HepG2 (cell line): ENCODE measurements around the gene SFPQ. TPM values are rescaled to one million over a fixed set of nuclear protein-coding genes. Genes with fewer than 3 reads are reported as not detected.
A peak's percentile ranks its signal among the peaks of the same experiment; 100 is the strongest.

Experiments
- EHMT2 ChIP-seq: fragments of 200-600 bp; sonication (generic); IDR thresholded peaks from 2 replicates; pipeline ENCODE4 v1.7.0; 2017; ENCODE audit warnings: antibody characterized with exemption, low read depth, low read length, borderline replicate concordance
- MED1 ChIP-seq: sonication (generic); formaldehyde crosslinking; IDR thresholded peaks from 2 replicates; pipeline ENCODE4 v1.4.0; 2020; ENCODE audit warnings: missing genetic modification reagents
- MIER3 ChIP-seq: IDR thresholded peaks from 2 replicates; pipeline ENCODE4 v1.6.1; 2016; ENCODE audit warnings: missing compliant biosample characterization, borderline replicate concordance
- NCOA2 ChIP-seq: sonication (generic); formaldehyde crosslinking; IDR thresholded peaks from 2 replicates; pipeline ENCODE4 v1.8.0; 2022; ENCODE audit warnings: inconsistent platforms
- NFYC ChIP-seq: IDR thresholded peaks from 2 replicates; pipeline ENCODE4 v1.6.1; 2016; ENCODE audit warnings: missing genetic modification reagents, missing compliant biosample characterization
- NR2F1 ChIP-seq, 2 experiments: fragments of 450-650 bp in 1 of 2; formaldehyde crosslinking in 1 of 2; IDR thresholded peaks; 2 replicates each; pipeline versions ENCODE4 v1.5.0 to v1.6.1; 2016 to 2020; ENCODE audit warnings: mild to moderate bottlenecking in 1 of 2, missing compliant biosample characterization in 1 of 2, missing genetic modification reagents in 1 of 2, moderate library complexity in 1 of 2
- SIX4 ChIP-seq: sonication (generic); formaldehyde crosslinking; IDR thresholded peaks from 2 replicates; pipeline ENCODE4 v1.4.0; 2020; ENCODE audit warnings: missing genetic modification reagents
- TOE1 ChIP-seq: sonication (generic); formaldehyde crosslinking; IDR thresholded peaks from 2 replicates; pipeline ENCODE4 v1.4.0; 2020; ENCODE audit warnings: mild to moderate bottlenecking, missing genetic modification reagents
- ZFP36L2 ChIP-seq: sonication (generic); formaldehyde crosslinking; IDR thresholded peaks from 2 replicates; pipeline ENCODE4 v1.4.0; 2020; ENCODE audit warnings: missing genetic modification reagents
- ZMYM4 ChIP-seq: sonication (generic); formaldehyde crosslinking; IDR thresholded peaks from 2 replicates; pipeline ENCODE4 v1.8.1; 2023; ENCODE audit warnings: mild to moderate bottlenecking, missing genetic modification reagents
- ZNF431 ChIP-seq: sonication (generic); formaldehyde crosslinking; IDR thresholded peaks from 2 replicates; pipeline ENCODE4 v1.9.0; 2022; ENCODE audit warnings: missing genetic modification reagents, low read depth, mild to moderate bottlenecking, borderline replicate concordance
- ZNF44 ChIP-seq: sonication (generic); formaldehyde crosslinking; IDR thresholded peaks from 2 replicates; pipeline ENCODE4 v1.5.1; 2020; ENCODE audit warnings: mild to moderate bottlenecking, missing genetic modification reagents
- ZNF564 ChIP-seq: sonication (generic); formaldehyde crosslinking; IDR thresholded peaks from 2 replicates; pipeline ENCODE4 v1.8.1; 2023; ENCODE audit warnings: mild to moderate bottlenecking, missing genetic modification reagents
- ZNF572 ChIP-seq: sonication (generic); formaldehyde crosslinking; IDR thresholded peaks from 2 replicates; pipeline ENCODE4 v1.5.1; 2020; ENCODE audit warnings: mild to moderate bottlenecking, missing genetic modification reagents
- ZNF670 ChIP-seq: sonication (generic); formaldehyde crosslinking; IDR thresholded peaks from 2 replicates; pipeline ENCODE4 v1.8.0; 2022; ENCODE audit warnings: mild to moderate bottlenecking, missing genetic modification reagents, borderline replicate concordance
- ZSCAN22 ChIP-seq: sonication (generic); formaldehyde crosslinking; IDR thresholded peaks from 2 replicates; pipeline ENCODE4 v1.4.0; 2020; ENCODE audit warnings: mild to moderate bottlenecking, missing genetic modification reagents
- ZSCAN31 ChIP-seq: sonication (generic); formaldehyde crosslinking; IDR thresholded peaks from 2 replicates; pipeline ENCODE4 v1.5.0; 2020; ENCODE audit warnings: low read depth, mild to moderate bottlenecking, missing genetic modification reagents
- polyA plus RNA-seq, 8 experiments: library from polyadenylated mRNA; depleted of rRNA in 3 of 8; stranded (reverse) in 7 of 8; unstranded in 1 of 8; fragments of >200 nt; fragmentation: Illumina TruSeq in 4 of 8; extraction: Trizol in 4 of 8; gene quantifications; 2 replicates each; pipeline versions ENCODE4 v1.2.1 to v1.2.3, GENCODE V29; 2011 to 2016; ENCODE audit warnings: low read depth in 4 of 8, missing spikeins in 1 of 8, mixed read lengths in 1 of 8; ENCODE audit not compliant: insufficient read depth in 1 of 8
- total RNA-seq, 5 experiments: library from RNA; depleted of rRNA; stranded (reverse); fragments of >200 nt; fragmentation: Illumina TruSeq; extraction: Trizol; gene quantifications; 2 replicates each; pipeline ENCODE4 v1.2.3, GENCODE V29; 2016; ENCODE audit warnings: low read depth in 1 of 5
- TF ChIP-seq, protein P1 (sequence below): sonication (generic); formaldehyde crosslinking; IDR thresholded peaks from 2 replicates; pipeline ENCODE4 v1.5.0; 2020; ENCODE audit warnings: mild to moderate bottlenecking, missing genetic modification reagents, moderate library complexity
- TF ChIP-seq, protein P2 (sequence below): sonication (generic); formaldehyde crosslinking; IDR thresholded peaks from 2 replicates; pipeline ENCODE4 v1.5.0; 2020; ENCODE audit warnings: mild to moderate bottlenecking, missing genetic modification reagents
- TF ChIP-seq, protein P3 (sequence below): sonication (generic); formaldehyde crosslinking; IDR thresholded peaks from 2 replicates; pipeline ENCODE4 v1.4.0; 2020; ENCODE audit warnings: missing genetic modification reagents

SFPQ gene
- total and polyA plus RNA-seq, 2 of the 13 experiments (the other 11 are each of a cell fraction or from before 2014, with no cell fraction given): 101 to 292 TPM

DNA sequence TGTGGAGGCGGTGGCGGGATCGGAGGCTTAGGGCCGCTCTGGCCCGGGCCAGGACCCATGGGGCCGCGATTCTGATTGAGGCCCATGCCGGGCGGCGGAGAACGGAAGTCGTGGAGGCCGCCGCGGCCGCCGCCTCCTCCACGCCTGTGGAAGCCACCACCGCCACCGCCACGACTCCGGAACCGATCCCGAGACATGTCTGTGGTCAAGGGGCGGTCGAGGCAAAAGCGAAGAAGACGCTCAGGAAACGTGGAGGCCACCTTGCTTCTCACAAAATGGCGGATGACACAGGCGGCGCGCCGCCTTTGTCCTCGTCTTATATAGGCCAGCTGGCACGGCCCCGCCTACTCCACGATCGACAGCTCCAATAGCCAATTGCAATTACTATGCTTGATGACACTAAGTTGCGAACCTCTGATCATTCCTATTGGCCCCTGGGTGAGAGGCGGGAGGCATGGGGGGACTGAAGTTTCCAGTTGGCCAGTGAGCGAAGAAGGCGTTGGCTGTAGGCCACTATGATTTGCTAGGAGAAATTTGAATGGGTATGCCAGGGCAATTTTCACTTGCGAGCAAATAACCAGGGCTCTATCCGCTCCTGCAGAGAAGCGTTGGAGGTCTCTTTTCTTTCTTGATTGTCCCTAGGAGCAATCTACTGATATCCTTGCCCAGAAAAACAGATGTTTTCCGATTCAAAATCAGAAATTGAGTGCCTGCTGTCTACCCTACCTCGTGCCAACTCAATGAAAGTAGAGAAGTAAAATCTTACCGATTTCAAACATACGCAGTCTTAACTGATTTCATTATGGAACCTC lies at the start of gene SFPQ (continued):
- TF ChIP-seq ZNF572 (no peak), TOE1 (CRISPR knock-in tag) (no peak), EHMT2 (no peak; the same call in 1 of the 2 replicates), ZNF564 (CRISPR knock-in tag) (peak; percentile 80; the same call in 1 of the 2 replicates), MIER3 (CRISPR knock-in tag) (peak; percentile 77; the same call in 1 of the 2 replicates), NCOA2 (CRISPR knock-in tag) (peak; percentile 55), ZSCAN22 (CRISPR knock-in tag) (no peak), ZNF431 (CRISPR knock-in tag) (no peak), SIX4 (CRISPR knock-in tag) (no peak), ZNF670 (CRISPR knock-in tag) (no peak; the same call in 1 of the 2 replicates), NR2F1 (CRISPR knock-in tag; IDR thresholded peaks at IDR 0.05) (no peak), ZSCAN31 (peak; percentile 87; the same call in 1 of the 2 replicates), ZNF44 (CRISPR knock-in tag) (no peak), NFYC (peak; percentile 98), ZFP36L2 (CRISPR knock-in tag) (no peak; the same call in 1 of the 2 replicates), MED1 (peak; percentile 68), ZMYM4 (CRISPR knock-in tag) (peak; percentile 98)
- TF ChIP-seq, protein P1, sequence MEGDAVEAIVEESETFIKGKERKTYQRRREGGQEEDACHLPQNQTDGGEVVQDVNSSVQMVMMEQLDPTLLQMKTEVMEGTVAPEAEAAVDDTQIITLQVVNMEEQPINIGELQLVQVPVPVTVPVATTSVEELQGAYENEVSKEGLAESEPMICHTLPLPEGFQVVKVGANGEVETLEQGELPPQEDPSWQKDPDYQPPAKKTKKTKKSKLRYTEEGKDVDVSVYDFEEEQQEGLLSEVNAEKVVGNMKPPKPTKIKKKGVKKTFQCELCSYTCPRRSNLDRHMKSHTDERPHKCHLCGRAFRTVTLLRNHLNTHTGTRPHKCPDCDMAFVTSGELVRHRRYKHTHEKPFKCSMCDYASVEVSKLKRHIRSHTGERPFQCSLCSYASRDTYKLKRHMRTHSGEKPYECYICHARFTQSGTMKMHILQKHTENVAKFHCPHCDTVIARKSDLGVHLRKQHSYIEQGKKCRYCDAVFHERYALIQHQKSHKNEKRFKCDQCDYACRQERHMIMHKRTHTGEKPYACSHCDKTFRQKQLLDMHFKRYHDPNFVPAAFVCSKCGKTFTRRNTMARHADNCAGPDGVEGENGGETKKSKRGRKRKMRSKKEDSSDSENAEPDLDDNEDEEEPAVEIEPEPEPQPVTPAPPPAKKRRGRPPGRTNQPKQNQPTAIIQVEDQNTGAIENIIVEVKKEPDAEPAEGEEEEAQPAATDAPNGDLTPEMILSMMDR (CRISPR knock-in tag): peak; percentile 19; the same call in 1 of the 2 replicates
- TF ChIP-seq, protein P2, sequence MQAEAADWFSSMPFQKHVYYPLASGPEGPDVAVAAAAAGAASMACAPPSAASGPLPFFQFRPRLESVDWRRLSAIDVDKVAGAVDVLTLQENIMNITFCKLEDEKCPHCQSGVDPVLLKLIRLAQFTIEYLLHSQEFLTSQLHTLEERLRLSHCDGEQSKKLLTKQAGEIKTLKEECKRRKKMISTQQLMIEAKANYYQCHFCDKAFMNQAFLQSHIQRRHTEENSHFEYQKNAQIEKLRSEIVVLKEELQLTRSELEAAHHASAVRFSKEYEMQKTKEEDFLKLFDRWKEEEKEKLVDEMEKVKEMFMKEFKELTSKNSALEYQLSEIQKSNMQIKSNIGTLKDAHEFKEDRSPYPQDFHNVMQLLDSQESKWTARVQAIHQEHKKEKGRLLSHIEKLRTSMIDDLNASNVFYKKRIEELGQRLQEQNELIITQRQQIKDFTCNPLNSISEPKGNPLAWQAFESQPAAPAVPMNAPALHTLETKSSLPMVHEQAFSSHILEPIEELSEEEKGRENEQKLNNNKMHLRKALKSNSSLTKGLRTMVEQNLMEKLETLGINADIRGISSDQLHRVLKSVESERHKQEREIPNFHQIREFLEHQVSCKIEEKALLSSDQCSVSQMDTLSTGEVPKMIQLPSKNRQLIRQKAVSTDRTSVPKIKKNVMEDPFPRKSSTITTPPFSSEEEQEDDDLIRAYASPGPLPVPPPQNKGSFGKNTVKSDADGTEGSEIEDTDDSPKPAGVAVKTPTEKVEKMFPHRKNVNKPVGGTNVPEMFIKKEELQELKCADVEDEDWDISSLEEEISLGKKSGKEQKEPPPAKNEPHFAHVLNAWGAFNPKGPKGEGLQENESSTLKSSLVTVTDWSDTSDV: peak; percentile 92
- TF ChIP-seq, protein P3, sequence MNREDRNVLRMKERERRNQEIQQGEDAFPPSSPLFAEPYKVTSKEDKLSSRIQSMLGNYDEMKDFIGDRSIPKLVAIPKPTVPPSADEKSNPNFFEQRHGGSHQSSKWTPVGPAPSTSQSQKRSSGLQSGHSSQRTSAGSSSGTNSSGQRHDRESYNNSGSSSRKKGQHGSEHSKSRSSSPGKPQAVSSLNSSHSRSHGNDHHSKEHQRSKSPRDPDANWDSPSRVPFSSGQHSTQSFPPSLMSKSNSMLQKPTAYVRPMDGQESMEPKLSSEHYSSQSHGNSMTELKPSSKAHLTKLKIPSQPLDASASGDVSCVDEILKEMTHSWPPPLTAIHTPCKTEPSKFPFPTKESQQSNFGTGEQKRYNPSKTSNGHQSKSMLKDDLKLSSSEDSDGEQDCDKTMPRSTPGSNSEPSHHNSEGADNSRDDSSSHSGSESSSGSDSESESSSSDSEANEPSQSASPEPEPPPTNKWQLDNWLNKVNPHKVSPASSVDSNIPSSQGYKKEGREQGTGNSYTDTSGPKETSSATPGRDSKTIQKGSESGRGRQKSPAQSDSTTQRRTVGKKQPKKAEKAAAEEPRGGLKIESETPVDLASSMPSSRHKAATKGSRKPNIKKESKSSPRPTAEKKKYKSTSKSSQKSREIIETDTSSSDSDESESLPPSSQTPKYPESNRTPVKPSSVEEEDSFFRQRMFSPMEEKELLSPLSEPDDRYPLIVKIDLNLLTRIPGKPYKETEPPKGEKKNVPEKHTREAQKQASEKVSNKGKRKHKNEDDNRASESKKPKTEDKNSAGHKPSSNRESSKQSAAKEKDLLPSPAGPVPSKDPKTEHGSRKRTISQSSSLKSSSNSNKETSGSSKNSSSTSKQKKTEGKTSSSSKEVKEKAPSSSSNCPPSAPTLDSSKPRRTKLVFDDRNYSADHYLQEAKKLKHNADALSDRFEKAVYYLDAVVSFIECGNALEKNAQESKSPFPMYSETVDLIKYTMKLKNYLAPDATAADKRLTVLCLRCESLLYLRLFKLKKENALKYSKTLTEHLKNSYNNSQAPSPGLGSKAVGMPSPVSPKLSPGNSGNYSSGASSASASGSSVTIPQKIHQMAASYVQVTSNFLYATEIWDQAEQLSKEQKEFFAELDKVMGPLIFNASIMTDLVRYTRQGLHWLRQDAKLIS (CRISPR knock-in tag): peak; percentile 55; the same call in 1 of the 2 replicates
